Retinal pigment epithelial cell (primary cell): Measurements from ENCODE around the gene FTCD.

Source experiments
- DNase-seq: peaks from one replicate; pipeline ENCODE4 v3.0.0-alpha.2; 2010; ENCODE audit warnings: low read depth
- H3K4me3 ChIP-seq: 2 replicates; pipeline ENCODE4 v1.5.1; 2011; ENCODE audit warnings: mild to moderate bottlenecking, low read length, control low read depth, moderate library complexity
- CTCF ChIP-seq: conservative IDR thresholded peaks from 2 replicates; pipeline ENCODE4 v1.5.1; 2011; ENCODE audit warnings: low read depth, low read length, control low read depth, inconsistent platforms

Gene FTCD

GRCh38 chr21:46121286-46122221 is 33.8 kb downstream of the FTCD start:
- no peak for DNase-seq
- H3K4me3 ChIP-seq, result no peak overlapping the region
- no peak for TF ChIP-seq CTCF

GRCh38 chr21:46120301-46121285 is 34.8 kb downstream of the FTCD start:
- TF ChIP-seq CTCF, result no peak
- DNase-seq, result no peak
- H3K4me3 ChIP-seq, result no peak overlapping the region

GRCh38 chr21:46119637-46120271 is 35.6 kb downstream of the FTCD start:
- DNase-seq, result no peak
- H3K4me3 ChIP-seq, result no peak overlapping the region
- no peak for TF ChIP-seq CTCF

- no peak for TF ChIP-seq CTCF
- no peak for DNase-seq
- H3K4me3 ChIP-seq, result no peak overlapping the region
Observed at GRCh38 chr21:46119144-46119636, 36.2 kb downstream of the FTCD start.

GRCh38 chr21:46118316-46119143 is 36.8 kb downstream of the FTCD start:
- no peak overlapping the region for H3K4me3 ChIP-seq
- no peak for TF ChIP-seq CTCF
- no peak for DNase-seq
